HFFc6 (cell line): Measurements from ENCODE around the gene PRR5. TPM values are rescaled to one million over a fixed set of nuclear protein-coding genes. Genes with fewer than 3 reads are reported as not detected.

Experiments
- DNase-seq: peaks from one replicate; pipeline ENCODE4 v3.0.0-alpha.2; 2018
- H3K27ac Mint-ChIP-seq: 2 replicates; pipeline ENCODE4 v1.8.0; 2020; ENCODE audit warnings: mild to moderate bottlenecking, mixed read lengths
- H3K27me3 Mint-ChIP-seq: 2 replicates; pipeline ENCODE4 v1.8.0; 2021; ENCODE audit warnings: mild to moderate bottlenecking, moderate library complexity, mixed read lengths; ENCODE audit not compliant: insufficient read depth
- H3K36me3 Mint-ChIP-seq: 2 replicates; pipeline ENCODE4 v1.8.0; 2021; ENCODE audit warnings: low read depth, mixed read lengths
- H3K4me1 Mint-ChIP-seq: 2 replicates; pipeline ENCODE4 v1.8.0; 2020; ENCODE audit warnings: low read depth, mixed read lengths
- H3K4me3 Mint-ChIP-seq: 2 replicates; pipeline ENCODE4 v1.8.0; 2020; ENCODE audit warnings: mild to moderate bottlenecking, moderate library complexity, mixed read lengths
- H3K9me3 Mint-ChIP-seq: 2 replicates; pipeline ENCODE4 v1.8.0; 2020; ENCODE audit warnings: mild to moderate bottlenecking, mixed read lengths
- CTCF ChIP-seq: fragments of 200-600 bp; sonication (generic); IDR thresholded peaks from 2 replicates; pipeline ENCODE4 v1.5.0; 2021; ENCODE audit warnings: antibody characterized with exemption, mild to moderate bottlenecking
- total RNA-seq, 6 experiments: library from RNA; stranded (reverse); fragmentation: NEBNext Ultra II Directional; extraction: Animal tissue kit (Norgen Biotek cat#: 25700); gene quantifications; 2 replicates in 1 of 6; 3 replicates in 5 of 6; pipeline ENCODE4 v1.2.3, GENCODE V29; 2021

The PRR5 gene
- total RNA-seq, 6 experiments from 2014 or later: 4.6 to 12.7 (median 5.2) TPM

GRCh38 chr22:44777364-44777755 lies 75.4 kb downstream of the PRR5 start:
- Mint-ChIP-seq H3K36me3 (no peaks in the 10 kb centered on the region), H3K4me3 (no peak overlapping the region)

GRCh38 chr22:44780876-44781449 lies 79.0 kb downstream of the PRR5 start:
- no peak for DNase-seq
- Mint-ChIP-seq H3K4me1 (no peaks in the 10 kb centered on the region), H3K9me3 (no peaks in the 10 kb centered on the region), H3K27ac (no peak overlapping the region), H3K27me3 (peaks cover 13% of the 10 kb centered on the region), H3K36me3 (no peaks in the 10 kb centered on the region), H3K4me3 (no peak overlapping the region)
- no peak for TF ChIP-seq CTCF

More at GRCh38 chr22:44777364-44777755, 75.4 kb downstream of the PRR5 start:
- DNase-seq: no peak
- no peak for TF ChIP-seq CTCF
- H3K9me3 Mint-ChIP-seq: peaks cover 10% of the 10 kb centered on the region; the same call in 1 of the 2 replicates
- H3K27me3 Mint-ChIP-seq: peaks cover 15% of the 10 kb centered on the region
- no peaks in the 10 kb centered on the region for H3K4me1 Mint-ChIP-seq
- H3K27ac Mint-ChIP-seq: no peak overlapping the region

GRCh38 chr22:44782363-44782963 lies 80.5 kb downstream of the PRR5 start:
- no peak for DNase-seq
- Mint-ChIP-seq H3K27ac (no peak overlapping the region), H3K27me3 (peaks cover 12% of the 10 kb centered on the region), H3K4me3 (no peak overlapping the region), H3K4me1 (no peaks in the 10 kb centered on the region), H3K36me3 (no peaks in the 10 kb centered on the region), H3K9me3 (no peaks in the 10 kb centered on the region)
- no peak for TF ChIP-seq CTCF

- no peaks in the 10 kb centered on the region for H3K4me1 Mint-ChIP-seq
- no peaks in the 10 kb centered on the region for H3K36me3 Mint-ChIP-seq
- H3K9me3 Mint-ChIP-seq: no peaks in the 10 kb centered on the region
- peaks cover 11% of the 10 kb centered on the region for H3K27me3 Mint-ChIP-seq
- H3K27ac Mint-ChIP-seq: no peak overlapping the region
- no peak for DNase-seq
- no peak for TF ChIP-seq CTCF
- no peak overlapping the region for H3K4me3 Mint-ChIP-seq
Observed at GRCh38 chr22:44783091-44783490, 81.1 kb downstream of the PRR5 start.

GRCh38 chr22:44783581-44783980 lies 81.6 kb downstream of the PRR5 start:
- Mint-ChIP-seq H3K9me3 (no peaks in the 10 kb centered on the region), H3K4me3 (no peak overlapping the region), H3K36me3 (no peaks in the 10 kb centered on the region), H3K27me3 (peaks cover 6% of the 10 kb centered on the region), H3K4me1 (no peaks in the 10 kb centered on the region), H3K27ac (no peak overlapping the region)
- no peak for DNase-seq
- no peak for TF ChIP-seq CTCF
